CD14-positive monocyte (primary cell): ENCODE measurements around the gene SEMA3F. TPM values are rescaled to one million over a fixed set of nuclear protein-coding genes. Genes with fewer than 3 reads are reported as not detected.

ENCODE experiments used
- DNase-seq, 3 donors: peaks; one replicate each; pipeline ENCODE4 v3.0.0-alpha.2; 2011 to 2022
- H2AFZ ChIP-seq: 2 replicates; pipeline ENCODE4 v1.6.0; 2012; ENCODE audit warnings: mild to moderate bottlenecking, low read depth, low read length, inconsistent platforms; ENCODE audit not compliant: insufficient read depth, poor library complexity, severe bottlenecking
- H3K27ac ChIP-seq, 2 donors: 1 replicate in 1 of 2; 2 replicates in 1 of 2; pipeline ENCODE4 v1.5.1; 2012 to 2013; ENCODE audit warnings: low read length in 2 of 2, control low read depth in 1 of 2, inconsistent platforms in 1 of 2, low read depth in 1 of 2, mild to moderate bottlenecking in 1 of 2
- H3K27me3 ChIP-seq, 2 donors: one replicate each; pipeline versions ENCODE4 v1.6.0 to v1.6.1; 2011 to 2013; ENCODE audit warnings: low read length in 2 of 2; ENCODE audit not compliant: control insufficient read depth in 2 of 2, insufficient read depth in 2 of 2
- H3K36me3 ChIP-seq, 2 donors: replicated peaks in 1 of 2; 1 replicate in 1 of 2; 2 replicates in 1 of 2; pipeline versions ENCODE4 v1.5.1 to v1.6.1; 2012 to 2013; ENCODE audit warnings: low read length in 2 of 2, control low read depth in 1 of 2, inconsistent platforms in 1 of 2, mild to moderate bottlenecking in 1 of 2; ENCODE audit not compliant: insufficient read depth in 2 of 2, control insufficient read depth in 1 of 2
- H3K4me1 ChIP-seq, 2 donors: 1 replicate in 1 of 2; 2 replicates in 1 of 2; pipeline versions ENCODE4 v1.5.1 to v1.6.1; 2012 to 2013; ENCODE audit warnings: low read length in 2 of 2, control low read depth in 1 of 2, inconsistent platforms in 1 of 2, mild to moderate bottlenecking in 1 of 2, moderate library complexity in 1 of 2; ENCODE audit not compliant: insufficient read depth in 2 of 2, control insufficient read depth in 1 of 2
- H3K4me2 ChIP-seq: replicated peaks from 2 replicates; pipeline ENCODE3; 2012; ENCODE audit warnings: low read length, moderate library complexity, mild to moderate bottlenecking; ENCODE audit not compliant: poor library complexity, severe bottlenecking; ENCODE audit errors: extremely low read depth
- H3K4me3 ChIP-seq, 3 experiments: fragments of 200-600 bp in 1 of 3; sonication (generic) in 1 of 3; replicated peaks in 1 of 3; 1 replicate in 2 of 3; 2 replicates in 1 of 3; pipeline ENCODE4 v1.5.1; 2011 to 2013; ENCODE audit warnings: low read length in 3 of 3, mild to moderate bottlenecking in 3 of 3, control low read depth in 2 of 3, low read depth in 2 of 3, inconsistent platforms in 1 of 3, moderate library complexity in 1 of 3
- H3K79me2 ChIP-seq: 2 replicates; pipeline ENCODE4 v1.6.0; 2012; ENCODE audit warnings: mild to moderate bottlenecking, control low read depth, inconsistent platforms, low read length, moderate library complexity; ENCODE audit not compliant: insufficient read depth
- H3K9ac ChIP-seq: 2 replicates; pipeline ENCODE4 v1.6.0; 2017; ENCODE audit warnings: low read length, mild to moderate bottlenecking; ENCODE audit not compliant: insufficient read depth, poor library complexity, severe bottlenecking
- H3K9me3 ChIP-seq, 2 donors: replicated peaks in 1 of 2; 1 replicate in 1 of 2; 2 replicates in 1 of 2; pipeline versions ENCODE4 v1.5.1 to v1.6.1; 2012 to 2013; ENCODE audit warnings: low read length in 2 of 2, control low read depth in 1 of 2; ENCODE audit not compliant: control insufficient read depth in 1 of 2, insufficient read depth in 1 of 2
- H4K20me1 ChIP-seq: 2 replicates; pipeline ENCODE4 v1.6.0; 2012; ENCODE audit warnings: mild to moderate bottlenecking, low read length, control low read depth, moderate library complexity; ENCODE audit not compliant: insufficient read depth
- H3K27ac Mint-ChIP-seq, 7 donors: one replicate each; pipeline ENCODE4 v1.8.0; 2020; ENCODE audit warnings: mild to moderate bottlenecking in 7 of 7, mixed read lengths in 7 of 7, moderate library complexity in 6 of 7, inconsistent platforms in 2 of 7
- H3K27me3 Mint-ChIP-seq, 3 donors: one replicate each; pipeline ENCODE4 v1.8.0; 2021 to 2022; ENCODE audit warnings: low read depth in 3 of 3, mild to moderate bottlenecking in 3 of 3, mixed read lengths in 3 of 3, moderate library complexity in 3 of 3, inconsistent platforms in 1 of 3
- H3K36me3 Mint-ChIP-seq, 2 donors: one replicate each; pipeline ENCODE4 v1.8.0; 2020; ENCODE audit warnings: mixed read lengths in 2 of 2, inconsistent platforms in 1 of 2, mild to moderate bottlenecking in 1 of 2
- H3K4me1 Mint-ChIP-seq: one replicate; pipeline ENCODE4 v1.8.0; 2020; ENCODE audit warnings: mild to moderate bottlenecking, mixed read lengths
- H3K4me3 Mint-ChIP-seq, 2 donors: one replicate each; pipeline ENCODE4 v1.8.0; 2020; ENCODE audit warnings: mild to moderate bottlenecking in 2 of 2, mixed read lengths in 2 of 2, moderate library complexity in 1 of 2
- H3K9me3 Mint-ChIP-seq, 7 donors: one replicate each; pipeline ENCODE4 v1.8.0; 2020 to 2022; ENCODE audit warnings: mixed read lengths in 7 of 7, mild to moderate bottlenecking in 6 of 7, moderate library complexity in 6 of 7, inconsistent platforms in 2 of 7
- WGBS: methylation state at CpG from one replicate; pipeline ENCODE4 v1.1.5; 2013; ENCODE audit warnings: missing lambda C conversion rate; ENCODE audit not compliant: insufficient coverage; 5-methylcytosine and 5-hydroxymethylcytosine counted together
- intact Hi-C, 2 donors: fragments of 100-400 bp; cut with micrococcal nuclease; formaldehyde crosslinking; loops; one replicate each; pipeline versions ENCODE4 v1.15.0 to v1.15.1; 2023
- polyA plus RNA-seq, 3 donors: library from polyadenylated mRNA; depleted of rRNA in 1 of 3; unstranded in 2 of 3; stranded (reverse) in 1 of 3; fragments of 300-500 nt in 2 of 3; fragments of >200 nt in 1 of 3; fragmentation: Illumina TruSeq in 2 of 3; gene quantifications; 1 replicate in 2 of 3; 2 replicates in 1 of 3; pipeline ENCODE4 v1.2.3, GENCODE V29; 2012 to 2021
- TF ChIP-seq, protein P1 (sequence below): fragments of 200-600 bp; IDR thresholded peaks from one replicate; pipeline ENCODE4 v1.8.0; 2022; ENCODE audit warnings: antibody characterized with exemption, mild to moderate bottlenecking

The SEMA3F gene
- polyA plus RNA-seq, 3 donors = 0.01 TPM; not detected in 2

DNA sequence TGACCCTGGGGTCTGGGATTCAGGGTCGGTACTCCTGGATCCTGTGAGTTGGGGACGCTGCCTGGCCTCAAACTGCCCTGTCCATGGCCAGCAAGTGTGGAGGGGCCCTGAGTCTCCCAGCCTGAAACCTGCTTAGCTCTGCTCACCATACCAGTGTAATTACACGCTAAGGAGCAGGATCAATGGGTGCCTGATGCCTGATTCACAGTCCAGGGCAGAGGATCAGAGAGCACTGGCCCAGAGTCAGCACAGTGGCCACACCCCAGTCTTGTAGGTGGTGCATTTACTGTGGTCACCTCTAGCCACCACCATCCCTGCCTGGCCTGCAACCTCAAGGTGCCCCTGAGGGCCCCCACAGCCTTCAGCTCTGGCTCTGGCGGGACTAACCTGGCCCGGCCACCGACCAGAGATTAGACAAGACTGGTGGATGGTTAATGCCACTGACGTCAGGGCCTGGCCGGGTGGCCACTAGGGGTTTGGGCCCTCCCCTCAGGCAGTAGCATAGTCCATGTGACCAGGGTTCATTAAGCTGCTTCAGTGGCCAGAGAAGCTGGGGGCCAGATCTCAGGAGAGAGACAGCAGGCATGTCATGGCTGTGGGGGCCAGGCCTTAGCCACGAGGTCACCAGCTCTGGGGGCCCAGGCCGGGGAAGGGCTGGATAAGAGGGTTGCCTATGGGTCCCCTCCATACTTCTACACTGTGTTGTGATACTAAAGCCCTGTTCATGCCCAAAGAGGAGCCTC is 46.6 kb downstream of the SEMA3F start:
- DNase-seq = no peak
- Histone ChIP-seq H3K4me2 (no peak overlapping the region), H3K36me3 (no peaks in the 10 kb centered on the region), H3K9me3 (peaks cover 0 to 23% of the 10 kb centered on the region in 2 donors), H3K9ac (no peak overlapping the region), H4K20me1 (no peaks in the 10 kb centered on the region), H3K4me1 (peaks cover 4 to 10% of the 10 kb centered on the region in 2 donors), H3K4me3 (no peak overlapping the region), H2AFZ (no peak overlapping the region), H3K79me2 (no peaks in the 10 kb centered on the region), H3K27ac (no peak overlapping the region), H3K27me3 (peaks cover 22 to 51% of the 10 kb centered on the region in 2 donors)
- Mint-ChIP-seq H3K4me1 (no peaks in the 10 kb centered on the region), H3K27me3 (peaks cover 52 to 71% (median 61%) of the 10 kb centered on the region in 3 donors), H3K36me3 (peaks cover 0 to under 1% of the 10 kb centered on the region in 2 donors), H3K27ac (peak overlapping the region in 1 of 7 donors; percentile 2), H3K9me3 (peaks cover 0 to 6% (median under 1%) of the 10 kb centered on the region in 7 donors), H3K4me3 (no peak overlapping the region)
- 89% methylated on average over 9 of the region's 10 CpGs for WGBS
- TF ChIP-seq, protein P1, sequence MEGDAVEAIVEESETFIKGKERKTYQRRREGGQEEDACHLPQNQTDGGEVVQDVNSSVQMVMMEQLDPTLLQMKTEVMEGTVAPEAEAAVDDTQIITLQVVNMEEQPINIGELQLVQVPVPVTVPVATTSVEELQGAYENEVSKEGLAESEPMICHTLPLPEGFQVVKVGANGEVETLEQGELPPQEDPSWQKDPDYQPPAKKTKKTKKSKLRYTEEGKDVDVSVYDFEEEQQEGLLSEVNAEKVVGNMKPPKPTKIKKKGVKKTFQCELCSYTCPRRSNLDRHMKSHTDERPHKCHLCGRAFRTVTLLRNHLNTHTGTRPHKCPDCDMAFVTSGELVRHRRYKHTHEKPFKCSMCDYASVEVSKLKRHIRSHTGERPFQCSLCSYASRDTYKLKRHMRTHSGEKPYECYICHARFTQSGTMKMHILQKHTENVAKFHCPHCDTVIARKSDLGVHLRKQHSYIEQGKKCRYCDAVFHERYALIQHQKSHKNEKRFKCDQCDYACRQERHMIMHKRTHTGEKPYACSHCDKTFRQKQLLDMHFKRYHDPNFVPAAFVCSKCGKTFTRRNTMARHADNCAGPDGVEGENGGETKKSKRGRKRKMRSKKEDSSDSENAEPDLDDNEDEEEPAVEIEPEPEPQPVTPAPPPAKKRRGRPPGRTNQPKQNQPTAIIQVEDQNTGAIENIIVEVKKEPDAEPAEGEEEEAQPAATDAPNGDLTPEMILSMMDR = no peak
- intact Hi-C loops = no loop called here

DNA sequence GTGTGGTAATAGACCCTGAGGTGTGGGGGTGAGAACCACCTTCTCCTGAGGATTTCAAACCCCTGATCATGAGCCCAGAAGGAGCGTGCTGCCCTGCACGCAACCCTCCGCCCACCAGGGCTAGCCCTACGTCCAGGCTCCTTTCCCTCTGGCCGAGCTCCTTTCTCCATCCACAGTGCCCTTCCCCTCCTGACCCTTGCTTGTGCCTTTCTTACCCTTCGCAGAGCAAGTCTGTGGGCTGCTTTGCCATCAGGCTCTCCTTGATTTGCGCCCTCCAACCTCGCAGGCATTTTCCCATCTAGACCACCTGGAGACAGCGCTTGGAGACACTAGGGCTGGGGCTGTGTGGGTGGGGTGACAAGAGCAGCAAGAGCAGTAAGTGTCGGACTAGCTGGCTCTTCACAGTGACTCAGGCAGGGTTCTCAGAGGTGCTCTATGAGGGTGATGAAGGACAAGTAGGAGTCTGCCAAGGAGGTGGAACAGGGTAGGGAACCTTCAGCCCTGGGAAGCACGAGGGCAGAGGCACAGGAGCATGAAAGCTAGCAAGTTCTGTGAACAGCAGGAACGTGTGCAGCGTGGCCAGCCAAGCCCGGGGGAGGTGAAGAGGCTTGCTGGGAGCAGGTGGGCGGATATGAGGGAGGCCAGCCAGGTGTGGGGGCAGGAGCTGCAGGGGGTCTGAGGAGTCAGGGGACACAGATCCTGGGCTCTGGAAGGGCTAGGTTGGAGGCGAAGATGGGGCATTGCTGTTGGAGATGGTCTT is 47.4 kb downstream of the SEMA3F start:
- H3K4me2 ChIP-seq = no peak overlapping the region
- no peaks in the 10 kb centered on the region for H3K36me3 ChIP-seq
- TF ChIP-seq, protein P1 = no peak
- peaks cover 56 to 74% (median 66%) of the 10 kb centered on the region in 3 donors for H3K27me3 Mint-ChIP-seq
- no peak overlapping the region for H2AFZ ChIP-seq
- no peak overlapping the region for H3K27ac Mint-ChIP-seq
- no peaks in the 10 kb centered on the region for H4K20me1 ChIP-seq
- no peak overlapping the region for H3K9ac ChIP-seq
- 94% methylated on average over 14 of the region's 16 CpGs for WGBS
- peaks cover 0 to 25% of the 10 kb centered on the region in 2 donors for H3K9me3 ChIP-seq
- peaks cover 23 to 52% of the 10 kb centered on the region in 2 donors for H3K27me3 ChIP-seq
- no peaks in the 10 kb centered on the region for H3K79me2 ChIP-seq
- intact Hi-C loops = no loop called here
- no peaks in the 10 kb centered on the region for H3K4me1 Mint-ChIP-seq
- H3K4me1 ChIP-seq = peaks cover 4 to 10% of the 10 kb centered on the region in 2 donors
- peaks cover 0 to 2% of the 10 kb centered on the region in 2 donors for H3K36me3 Mint-ChIP-seq
- H3K4me3 Mint-ChIP-seq = peak overlapping the region in 1 of 2 donors; percentile 28
- DNase-seq = no peak
- no peak overlapping the region for H3K27ac ChIP-seq
- peaks cover 0 to 6% (median 0%) of the 10 kb centered on the region in 7 donors for H3K9me3 Mint-ChIP-seq
- H3K4me3 ChIP-seq = no peak overlapping the region
